ENCODE data around the gene TSPAN18.

The TSPAN18 gene

DNA sequence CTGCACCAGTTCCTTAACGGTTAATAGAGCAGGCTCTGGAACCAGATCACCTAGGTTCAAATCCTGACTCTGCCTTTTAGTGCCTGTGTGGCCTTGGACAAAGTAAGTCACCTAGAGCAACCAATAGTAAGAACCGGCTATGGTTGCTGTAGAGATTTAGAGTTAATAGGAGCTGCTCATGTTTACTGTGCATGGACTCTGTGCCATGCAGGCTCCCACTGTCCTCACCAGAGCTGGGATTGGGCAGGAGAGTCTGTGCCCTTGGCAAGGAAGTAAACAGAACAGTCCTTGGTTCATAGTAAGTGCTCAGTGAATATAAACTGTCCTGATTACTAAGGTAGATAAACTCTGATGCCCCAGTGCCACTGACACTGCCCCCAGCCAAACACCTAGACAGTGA, 225.3 kb downstream of the TSPAN18 start (continued):
- TF ChIP-seq, protein P1, sequence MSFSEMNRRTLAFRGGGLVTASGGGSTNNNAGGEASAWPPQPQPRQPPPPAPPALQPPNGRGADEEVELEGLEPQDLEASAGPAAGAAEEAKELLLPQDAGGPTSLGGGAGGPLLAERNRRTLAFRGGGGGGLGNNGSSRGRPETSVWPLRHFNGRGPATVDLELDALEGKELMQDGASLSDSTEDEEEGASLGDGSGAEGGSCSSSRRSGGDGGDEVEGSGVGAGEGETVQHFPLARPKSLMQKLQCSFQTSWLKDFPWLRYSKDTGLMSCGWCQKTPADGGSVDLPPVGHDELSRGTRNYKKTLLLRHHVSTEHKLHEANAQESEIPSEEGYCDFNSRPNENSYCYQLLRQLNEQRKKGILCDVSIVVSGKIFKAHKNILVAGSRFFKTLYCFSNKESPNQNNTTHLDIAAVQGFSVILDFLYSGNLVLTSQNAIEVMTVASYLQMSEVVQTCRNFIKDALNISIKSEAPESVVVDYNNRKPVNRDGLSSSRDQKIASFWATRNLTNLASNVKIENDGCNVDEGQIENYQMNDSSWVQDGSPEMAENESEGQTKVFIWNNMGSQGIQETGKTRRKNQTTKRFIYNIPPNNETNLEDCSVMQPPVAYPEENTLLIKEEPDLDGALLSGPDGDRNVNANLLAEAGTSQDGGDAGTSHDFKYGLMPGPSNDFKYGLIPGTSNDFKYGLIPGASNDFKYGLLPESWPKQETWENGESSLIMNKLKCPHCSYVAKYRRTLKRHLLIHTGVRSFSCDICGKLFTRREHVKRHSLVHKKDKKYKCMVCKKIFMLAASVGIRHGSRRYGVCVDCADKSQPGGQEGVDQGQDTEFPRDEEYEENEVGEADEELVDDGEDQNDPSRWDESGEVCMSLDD (tag by site-specific recombination; IDR thresholded peaks at IDR 0.05), result no peak
- no peak for TF ChIP-seq SCRT2 (tag by site-specific recombination; IDR thresholded peaks at IDR 0.05)

- no peaks in the 10 kb centered on the region for H3K36me3 ChIP-seq (ENCODE audit: control insufficient read depth in 2 of 2, insufficient read depth in 1 of 2, low read length in 2 of 2)
- TF ChIP-seq ZNF704 (tag by site-specific recombination; IDR thresholded peaks at IDR 0.05) (no peak), ZXDB (tag by site-specific recombination; IDR thresholded peaks at IDR 0.05) (no peak), ZNF529 (tag by site-specific recombination; IDR thresholded peaks at IDR 0.05; ENCODE audit: insufficient replicate concordance) (no peak), ZIC2 (tag by site-specific recombination; IDR thresholded peaks at IDR 0.05) (peak; percentile 64), ELK4 (IDR thresholded peaks at IDR 0.05; ENCODE audit: borderline replicate concordance, low read depth, low read length) (no peak)
- TF ChIP-seq, protein P2, sequence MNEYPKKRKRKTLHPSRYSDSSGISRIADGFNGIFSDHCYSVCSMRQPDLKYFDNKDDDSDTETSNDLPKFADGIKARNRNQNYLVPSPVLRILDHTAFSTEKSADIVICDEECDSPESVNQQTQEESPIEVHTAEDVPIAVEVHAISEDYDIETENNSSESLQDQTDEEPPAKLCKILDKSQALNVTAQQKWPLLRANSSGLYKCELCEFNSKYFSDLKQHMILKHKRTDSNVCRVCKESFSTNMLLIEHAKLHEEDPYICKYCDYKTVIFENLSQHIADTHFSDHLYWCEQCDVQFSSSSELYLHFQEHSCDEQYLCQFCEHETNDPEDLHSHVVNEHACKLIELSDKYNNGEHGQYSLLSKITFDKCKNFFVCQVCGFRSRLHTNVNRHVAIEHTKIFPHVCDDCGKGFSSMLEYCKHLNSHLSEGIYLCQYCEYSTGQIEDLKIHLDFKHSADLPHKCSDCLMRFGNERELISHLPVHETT (tag by site-specific recombination; IDR thresholded peaks at IDR 0.05), result no peak
- TF ChIP-seq, protein P3, sequence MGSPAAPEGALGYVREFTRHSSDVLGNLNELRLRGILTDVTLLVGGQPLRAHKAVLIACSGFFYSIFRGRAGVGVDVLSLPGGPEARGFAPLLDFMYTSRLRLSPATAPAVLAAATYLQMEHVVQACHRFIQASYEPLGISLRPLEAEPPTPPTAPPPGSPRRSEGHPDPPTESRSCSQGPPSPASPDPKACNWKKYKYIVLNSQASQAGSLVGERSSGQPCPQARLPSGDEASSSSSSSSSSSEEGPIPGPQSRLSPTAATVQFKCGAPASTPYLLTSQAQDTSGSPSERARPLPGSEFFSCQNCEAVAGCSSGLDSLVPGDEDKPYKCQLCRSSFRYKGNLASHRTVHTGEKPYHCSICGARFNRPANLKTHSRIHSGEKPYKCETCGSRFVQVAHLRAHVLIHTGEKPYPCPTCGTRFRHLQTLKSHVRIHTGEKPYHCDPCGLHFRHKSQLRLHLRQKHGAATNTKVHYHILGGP (tag by site-specific recombination; IDR thresholded peaks at IDR 0.05), result no peak
- POLR2A ChIA-PET, result interaction anchor here (0.5 kb wide), 1 partner anchor 846 kb away, joined by 3 read pairs; no protein-coding TSS in a partner anchor
- H3K4me3 ChIP-seq (ENCODE audit: low read depth, low read length), result no peak overlapping the region
- no peaks in the 10 kb centered on the region for H3K9me3 ChIP-seq (ENCODE audit: control insufficient read depth, insufficient read depth, low read depth, low read length)
- H3K4me1 ChIP-seq (ENCODE audit: control insufficient read depth, insufficient read depth, low read length), result no peaks in the 10 kb centered on the region
- CTCF ChIA-PET, result interaction anchor here (0.5 to 1.5 kb wide), 5 partner anchors 9 to 1400 kb away, joined by 4 to 7 read pairs (median 4); no protein-coding TSS in a partner anchor
- no peak overlapping the region for H3K27ac ChIP-seq (ENCODE audit: extremely low read depth, low read depth, low read length)
Measured at GRCh38 chr11:44952500-44953260, 225.9 kb downstream of the TSPAN18 start.

DNA sequence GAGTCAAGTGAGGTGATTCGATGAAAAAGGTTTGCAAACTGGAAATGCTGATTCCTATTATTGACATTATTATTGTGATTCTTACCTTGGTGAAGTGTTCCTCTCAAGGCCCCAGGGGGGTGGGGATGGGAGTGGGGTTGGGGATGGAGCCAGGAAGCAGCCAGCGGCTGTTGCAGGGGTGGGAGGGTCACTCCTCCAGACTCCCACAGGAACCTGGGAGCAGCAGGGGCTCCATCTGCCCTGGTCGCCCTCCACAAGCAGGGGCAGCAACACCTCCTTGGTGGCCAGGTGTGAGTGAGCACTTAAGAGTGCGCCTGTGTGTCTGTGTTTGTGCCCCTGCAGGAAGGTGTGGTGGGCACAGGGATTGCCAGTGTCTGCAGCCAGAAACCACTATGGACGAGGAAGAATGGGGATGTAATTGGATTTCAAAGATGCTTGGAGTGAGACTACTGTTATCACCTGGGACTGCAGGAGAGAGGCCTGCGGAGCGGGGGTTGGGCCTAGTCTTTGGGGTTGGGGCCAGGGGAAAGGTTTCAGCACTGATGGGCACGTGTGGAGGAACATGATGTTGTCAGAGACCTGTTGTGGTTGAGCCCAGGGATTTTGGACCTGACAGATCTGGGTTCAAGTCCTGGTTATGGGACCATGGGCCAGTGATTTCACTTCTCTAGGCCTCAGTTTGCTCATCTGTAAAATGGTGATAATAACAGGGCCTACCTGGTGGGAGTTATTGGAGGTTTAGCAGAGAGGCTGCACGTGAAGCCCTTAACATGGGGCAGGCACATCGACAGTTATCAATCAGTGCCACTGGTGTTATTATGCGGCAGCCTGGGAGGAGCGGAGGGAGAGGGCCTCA, 227.5 kb downstream of the TSPAN18 start:
- H3K4me1 ChIP-seq (ENCODE audit: control insufficient read depth, insufficient read depth, low read length), result no peaks in the 10 kb centered on the region
- TF ChIP-seq ZSCAN18 (tag by site-specific recombination; IDR thresholded peaks at IDR 0.05), result no peak
- peak; percentile 59; the same call in 1 of the 2 replicates for TF ChIP-seq ZNF341 (tag by site-specific recombination; IDR thresholded peaks at IDR 0.05; ENCODE audit: low read depth)
- TF ChIP-seq ZFHX2 (tag by site-specific recombination; conservative IDR thresholded peaks at IDR 0.05), result peak; percentile 33
- TF ChIP-seq EGR2 (tag by site-specific recombination; IDR thresholded peaks at IDR 0.05; ENCODE audit: low read depth), result peak; percentile 38; the same call in 1 of the 2 replicates
- TF ChIP-seq, protein P4, sequence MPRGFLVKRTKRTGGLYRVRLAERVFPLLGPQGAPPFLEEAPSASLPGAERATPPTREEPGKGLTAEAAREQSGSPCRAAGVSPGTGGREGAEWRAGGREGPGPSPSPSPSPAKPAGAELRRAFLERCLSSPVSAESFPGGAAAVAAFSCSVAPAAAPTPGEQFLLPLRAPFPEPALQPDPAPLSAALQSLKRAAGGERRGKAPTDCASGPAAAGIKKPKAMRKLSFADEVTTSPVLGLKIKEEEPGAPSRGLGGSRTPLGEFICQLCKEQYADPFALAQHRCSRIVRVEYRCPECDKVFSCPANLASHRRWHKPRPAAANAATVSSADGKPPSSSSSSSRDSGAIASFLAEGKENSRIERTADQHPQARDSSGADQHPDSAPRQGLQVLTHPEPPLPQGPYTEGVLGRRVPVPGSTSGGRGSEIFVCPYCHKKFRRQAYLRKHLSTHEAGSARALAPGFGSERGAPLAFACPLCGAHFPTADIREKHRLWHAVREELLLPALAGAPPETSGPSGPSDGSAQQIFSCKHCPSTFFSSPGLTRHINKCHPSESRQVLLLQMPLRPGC (tag by site-specific recombination; IDR thresholded peaks at IDR 0.05), result no peak
- TF ChIP-seq SCRT1 (tag by site-specific recombination; IDR thresholded peaks at IDR 0.05; ENCODE audit: borderline replicate concordance), result no peak
- no peak for TF ChIP-seq YY2 (tag by site-specific recombination; IDR thresholded peaks at IDR 0.05)

More for the DNA sequence above, 227.5 kb downstream of the TSPAN18 start:
- ChIA-PET POLR2A (interaction anchor here (1.0 kb wide), 1 partner anchor 24 kb away, joined by 3 read pairs; no protein-coding TSS in a partner anchor), CTCF (interaction anchor here (0.5 to 1.7 kb wide), 5 partner anchors 13 to 152 kb away, joined by 3 to 10 read pairs (median 4); no protein-coding TSS in a partner anchor)
- H3K36me3 ChIP-seq (ENCODE audit: control insufficient read depth in 2 of 2, insufficient read depth in 1 of 2, low read length in 2 of 2), result no peaks in the 10 kb centered on the region
- H3K4me3 ChIP-seq (ENCODE audit: low read depth, low read length), result no peak overlapping the region
- H3K27ac ChIP-seq (ENCODE audit: extremely low read depth, low read depth, low read length), result no peak overlapping the region
- H3K9me3 ChIP-seq (ENCODE audit: control insufficient read depth, insufficient read depth, low read depth, low read length), result no peaks in the 10 kb centered on the region
